ENCODE results near the gene ABCD1. TPM values are rescaled to one million over a fixed set of nuclear protein-coding genes. Genes with fewer than 3 reads are reported as not detected.
"Not testable (repeated sequence)": the region's sequence is repeated elsewhere in the genome, so short reads cannot be mapped to it uniquely, and the experiment has no call there.

Gene ABCD1
- total RNA-seq, 4 donors from 2014 or later, result 19.9 to 54.6 (median 34.5) TPM

GRCh38 chrX:153692003-153692402 lies 32.7 kb upstream of the ABCD1 start:
- Histone ChIP-seq H3K27me3 (no peaks in the 10 kb centered on the region), H3K4me3 (no peak overlapping the region), H3K36me3 (peaks cover 0 to 9% of the 10 kb centered on the region in 2 donors), H3K9me3 (no peaks in the 10 kb centered on the region), H3K27ac (peak overlapping the region; percentile 85 to 91 (median 90)), H3K4me1 (peaks cover 0 to 50% of the 10 kb centered on the region in 2 donors)
- DNase-seq, result peak in 1 of 2 donors; percentile 25
- intact Hi-C loops (cut with DNase I; ENCODE audit: low total_unique reads) (no loop called here), in situ Hi-C loops (cut with MboI; ENCODE audit: low sequenced_read_pairs in 4 of 4) (no loop called here)
- no peak for TF ChIP-seq CTCF (IDR thresholded peaks at IDR 0.05 in 4 of 5, conservative IDR thresholded peaks at IDR 0.05 in 1 of 5)
- no peak for TF ChIP-seq POLR2A (IDR thresholded peaks at IDR 0.05)
- no peak for ATAC-seq

GRCh38 chrX:153692611-153693156 lies 32.0 kb upstream of the ABCD1 start:
- DNase-seq, result peak in 1 of 2 donors; percentile 52
- H3K36me3 ChIP-seq, result peaks cover 0 to 9% of the 10 kb centered on the region in 2 donors
- in situ Hi-C loops (cut with MboI; ENCODE audit: low sequenced_read_pairs in 4 of 4), result no loop called here

GRCh38 chrX:153693216-153694086 lies 31.2 kb upstream of the ABCD1 start:
- Histone ChIP-seq H3K9me3 (no peaks in the 10 kb centered on the region), H3K4me1 (peaks cover 0 to 48% of the 10 kb centered on the region in 2 donors), H3K36me3 (peaks cover 0 to 9% of the 10 kb centered on the region in 2 donors), H3K27ac (peak overlapping the region; percentile 85 to 91 (median 90)), H3K4me3 (no peak overlapping the region), H3K27me3 (no peaks in the 10 kb centered on the region)
- in situ Hi-C loops (cut with MboI; ENCODE audit: low sequenced_read_pairs in 4 of 4) (no loop called here), intact Hi-C loops (cut with DNase I; ENCODE audit: low total_unique reads) (no loop called here)
- TF ChIP-seq POLR2A (IDR thresholded peaks at IDR 0.05) (no peak), CTCF (IDR thresholded peaks at IDR 0.05 in 4 of 5, conservative IDR thresholded peaks at IDR 0.05 in 1 of 5) (no peak)
- ATAC-seq, result no peak
- DNase-seq, result peak in 1 of 2 donors; percentile 11

More at GRCh38 chrX:153692611-153693156, 32.0 kb upstream of the ABCD1 start:
- Histone ChIP-seq H3K27me3 (no peaks in the 10 kb centered on the region), H3K4me3 (no peak overlapping the region), H3K27ac (peak overlapping the region; percentile 85 to 91 (median 90)), H3K4me1 (peaks cover 0 to 46% of the 10 kb centered on the region in 2 donors), H3K9me3 (no peaks in the 10 kb centered on the region)
- no peak for TF ChIP-seq POLR2A (IDR thresholded peaks at IDR 0.05)
- TF ChIP-seq CTCF (IDR thresholded peaks at IDR 0.05 in 4 of 5, conservative IDR thresholded peaks at IDR 0.05 in 1 of 5), result no peak
- no peak for ATAC-seq
- intact Hi-C loops (cut with DNase I; ENCODE audit: low total_unique reads), result no loop called here

- intact Hi-C loops (cut with DNase I; ENCODE audit: low total_unique reads); H3K9me3 ChIP-seq; in situ Hi-C loops (cut with MboI; ENCODE audit: low sequenced_read_pairs in 4 of 4); H3K4me3 ChIP-seq; H3K36me3 ChIP-seq; H3K27me3 ChIP-seq; ATAC-seq; DNase-seq: not testable (repeated sequence)
- peaks cover 0 to 56% of the 10 kb centered on the region in 2 donors for H3K4me1 ChIP-seq
- H3K27ac ChIP-seq, result peak overlapping the region; percentile 85 to 91 (median 90)
Observed at GRCh38 chrX:153694256-153694655, 30.4 kb upstream of the ABCD1 start.

GRCh38 chrX:153694687-153695270 lies 29.9 kb upstream of the ABCD1 start:
- Histone ChIP-seq H3K27ac (peak overlapping the region; percentile 85 to 91 (median 90)), H3K4me1 (peaks cover 0 to 58% of the 10 kb centered on the region in 2 donors), H3K9me3 (no peaks in the 10 kb centered on the region), H3K27me3 (no peaks in the 10 kb centered on the region), H3K4me3 (no peak overlapping the region), H3K36me3 (peaks cover 0 to 9% of the 10 kb centered on the region in 2 donors)
- ATAC-seq (no peak), DNase-seq (no peak)
- TF ChIP-seq POLR2A (IDR thresholded peaks at IDR 0.05) (no peak), CTCF (IDR thresholded peaks at IDR 0.05 in 4 of 5, conservative IDR thresholded peaks at IDR 0.05 in 1 of 5) (no peak)
- in situ Hi-C loops (cut with MboI; ENCODE audit: low sequenced_read_pairs in 4 of 4) (no loop called here), intact Hi-C loops (cut with DNase I; ENCODE audit: low total_unique reads) (no loop called here)
